HEK293 (cell line): ENCODE measurements around the gene TOPORS.
A peak's percentile ranks its signal among the peaks of the same experiment; 100 is the strongest.

Source experiments
- CTCF ChIA-PET: fragments of 350-600 bp; formaldehyde crosslinking; extraction: SDS; loops from one replicate; lab custom pipeline; 2021; ENCODE audit warnings: antibody characterized with exemption; lab: Yijun Ruan, JAX
- POLR2A ChIA-PET: fragments of 300-600 bp; formaldehyde crosslinking; extraction: SDS; loops from one replicate; lab custom pipeline; 2020; ENCODE audit warnings: antibody characterized with exemption, inconsistent platforms; lab: Yijun Ruan, JAX
- H3K27ac ChIP-seq: fragments of 200-500 bp; sonication (Bioruptor generic); 2 replicates; pipeline ENCODE4 v1.5.1; 2014; ENCODE audit warnings: low read depth, low read length, control low read depth, inconsistent platforms; ENCODE audit errors: extremely low read depth
- H3K36me3 ChIP-seq, 2 experiments: fragments of 200-500 bp in 1 of 2; sonication (Bioruptor generic) in 1 of 2; 1 replicate in 1 of 2; 2 replicates in 1 of 2; pipeline ENCODE4 v1.5.1; 2014 to 2017; ENCODE audit warnings: inconsistent platforms in 2 of 2, low read length in 2 of 2; ENCODE audit not compliant: control insufficient read depth in 2 of 2, insufficient read depth in 1 of 2
- H3K4me1 ChIP-seq: fragments of 200-500 bp; sonication (Bioruptor generic); 2 replicates; pipeline ENCODE4 v1.5.1; 2014; ENCODE audit warnings: mild to moderate bottlenecking, low read length, inconsistent platforms; ENCODE audit not compliant: control insufficient read depth, insufficient read depth
- H3K4me3 ChIP-seq: 2 replicates; pipeline ENCODE4 v1.5.1; 2011; ENCODE audit warnings: low read depth, mild to moderate bottlenecking, control low read depth, low read length, moderate library complexity
- H3K9me3 ChIP-seq: fragments of 200-500 bp; sonication (Bioruptor generic); 2 replicates; pipeline ENCODE4 v1.5.1; 2014; ENCODE audit warnings: low read depth, low read length, inconsistent platforms; ENCODE audit not compliant: control insufficient read depth, insufficient read depth
- GLI2 ChIP-seq: fragments of 450-650 bp; formaldehyde crosslinking; IDR thresholded peaks from 2 replicates; pipeline ENCODE4; 2017; ENCODE audit warnings: missing biosample characterization, missing genetic modification characterization, low read depth, borderline replicate concordance
- GLIS1 ChIP-seq: fragments of 450-650 bp; formaldehyde crosslinking; IDR thresholded peaks from 2 replicates; pipeline ENCODE4 v1.5.1; 2016; ENCODE audit warnings: missing biosample characterization, missing genetic modification characterization
- SETDB1 ChIP-seq: IDR thresholded peaks from one replicate; pipeline ENCODE4 v1.6.1; 2017; ENCODE audit warnings: mild to moderate bottlenecking, low read length, moderate library complexity, mixed read lengths; ENCODE audit not compliant: insufficient read length
- TCF7L2 ChIP-seq: IDR thresholded peaks from 2 replicates; pipeline ENCODE4 v1.6.1; 2011; ENCODE audit warnings: low read depth, mild to moderate bottlenecking, inconsistent platforms, low read length, moderate library complexity, borderline replicate concordance
- TRIM28 ChIP-seq: IDR thresholded peaks from 2 replicates; pipeline ENCODE4 v1.6.1; 2011; ENCODE audit warnings: low read length, control low read depth, borderline replicate concordance
- ZBTB10 ChIP-seq: fragments of 450-650 bp; formaldehyde crosslinking; IDR thresholded peaks from 2 replicates; pipeline ENCODE4 v1.5.1; 2016; ENCODE audit warnings: missing biosample characterization, missing genetic modification characterization
- ZBTB21 ChIP-seq: fragments of 450-650 bp; formaldehyde crosslinking; IDR thresholded peaks from 2 replicates; pipeline ENCODE4 v1.5.1; 2017; ENCODE audit warnings: missing biosample characterization, missing genetic modification characterization
- ZBTB48 ChIP-seq: fragments of 450-650 bp; formaldehyde crosslinking; IDR thresholded peaks from 2 replicates; pipeline ENCODE4 v1.5.1; 2016; ENCODE audit warnings: missing biosample characterization, missing genetic modification characterization
- ZNF114 ChIP-seq: fragments of 450-650 bp; formaldehyde crosslinking; IDR thresholded peaks from 2 replicates; pipeline ENCODE4 v1.5.0; 2017; ENCODE audit warnings: missing biosample characterization, missing genetic modification characterization
- ZNF239 ChIP-seq: fragments of 450-650 bp; formaldehyde crosslinking; IDR thresholded peaks from 2 replicates; pipeline ENCODE4 v1.5.1; 2016; ENCODE audit warnings: missing biosample characterization, missing genetic modification characterization
- ZNF416 ChIP-seq: fragments of 450-650 bp; formaldehyde crosslinking; IDR thresholded peaks from 2 replicates; pipeline ENCODE4 v1.5.1; 2016; ENCODE audit warnings: missing biosample characterization, missing genetic modification characterization
- ZNF423 ChIP-seq: fragments of 450-650 bp; formaldehyde crosslinking; IDR thresholded peaks from 2 replicates; pipeline ENCODE4 v1.5.1; 2016; ENCODE audit warnings: missing biosample characterization, missing genetic modification characterization
- ZNF529 ChIP-seq: fragments of 450-650 bp; formaldehyde crosslinking; IDR thresholded peaks from 2 replicates; pipeline ENCODE4 v1.5.1; 2017; ENCODE audit warnings: missing genetic modification characterization, missing biosample characterization; ENCODE audit not compliant: insufficient replicate concordance
- ZNF530 ChIP-seq: fragments of 450-650 bp; formaldehyde crosslinking; IDR thresholded peaks from 2 replicates; pipeline ENCODE4 v1.5.1; 2016; ENCODE audit warnings: low read depth, missing biosample characterization, missing genetic modification characterization
- ZNF555 ChIP-seq: fragments of 450-650 bp; formaldehyde crosslinking; conservative IDR thresholded peaks from 2 replicates; pipeline ENCODE4 v1.5.1; 2017; ENCODE audit warnings: missing biosample characterization, mild to moderate bottlenecking, missing genetic modification characterization, inconsistent platforms
- ZNF596 ChIP-seq: fragments of 450-650 bp; IDR thresholded peaks from 2 replicates; pipeline ENCODE4 v1.5.0; 2018; ENCODE audit warnings: missing biosample characterization, mild to moderate bottlenecking, missing genetic modification characterization, moderate library complexity
- ZNF654 ChIP-seq: fragments of 450-650 bp; formaldehyde crosslinking; IDR thresholded peaks from 2 replicates; pipeline ENCODE4 v1.5.1; 2016; ENCODE audit warnings: low read depth, missing biosample characterization, missing genetic modification characterization
- ZSCAN30 ChIP-seq: fragments of 450-650 bp; IDR thresholded peaks from 2 replicates; pipeline ENCODE4 v1.5.1; 2018; ENCODE audit warnings: missing biosample characterization, mild to moderate bottlenecking, missing genetic modification characterization, moderate library complexity
- ZSCAN4 ChIP-seq: fragments of 450-650 bp; formaldehyde crosslinking; IDR thresholded peaks from 2 replicates; pipeline ENCODE4 v1.5.1; 2017; ENCODE audit warnings: missing biosample characterization, missing genetic modification characterization
- TF ChIP-seq, protein P1 (sequence below): fragments of 450-650 bp; formaldehyde crosslinking; IDR thresholded peaks from 2 replicates; pipeline ENCODE4 v1.5.1; 2017; ENCODE audit warnings: missing biosample characterization, missing genetic modification characterization

Gene TOPORS

DNA sequence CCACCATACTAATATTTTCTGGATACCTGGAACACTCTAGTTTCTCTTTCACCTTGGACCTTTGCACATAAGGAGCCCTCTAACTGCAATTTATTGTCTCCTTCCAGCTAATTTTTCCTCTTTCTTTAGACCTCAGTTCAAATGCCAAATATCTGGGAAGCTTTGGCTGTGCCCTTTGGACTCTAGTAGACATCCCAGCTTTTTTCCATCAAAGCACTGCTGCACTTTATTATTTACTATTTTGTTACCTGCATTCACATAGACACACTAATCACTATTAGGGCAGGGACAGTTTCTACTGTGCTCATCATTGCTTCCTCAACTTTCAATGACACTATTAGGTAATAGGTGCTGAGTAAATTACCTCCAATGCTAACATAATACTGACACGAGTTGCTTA lies 28.5 kb downstream of the TOPORS start:
- no peaks in the 10 kb centered on the region for H3K9me3 ChIP-seq
- CTCF ChIA-PET, result interaction anchor here (9.6 kb wide), 1 partner anchor 146 kb away, joined by 130 read pairs; no protein-coding TSS in a partner anchor
- H3K36me3 ChIP-seq, result no peaks in the 10 kb centered on the region
- H3K4me3 ChIP-seq, result no peak overlapping the region
- peaks cover 4% of the 10 kb centered on the region; the same call in 1 of the 2 replicates for H3K4me1 ChIP-seq
- no peak overlapping the region for H3K27ac ChIP-seq
- POLR2A ChIA-PET, result no interaction called here
- TF ChIP-seq ZBTB21, result no peak
- no peak for TF ChIP-seq TCF7L2
- no peak for TF ChIP-seq ZSCAN4 (tag by site-specific recombination)
- no peak for TF ChIP-seq GLIS1
- TF ChIP-seq ZNF423 (tag by site-specific recombination), result no peak
- TF ChIP-seq ZNF529 (tag by site-specific recombination), result no peak
- no peak for TF ChIP-seq ZNF654
- no peak for TF ChIP-seq ZNF114
- TF ChIP-seq ZSCAN30, result no peak
- no peak for TF ChIP-seq ZNF596 (tag by site-specific recombination)

GRCh38 chr9:32518276-32518675 lies 34.1 kb downstream of the TOPORS start:
- Histone ChIP-seq H3K9me3 (no peaks in the 10 kb centered on the region), H3K4me1 (no peaks in the 10 kb centered on the region), H3K4me3 (no peak overlapping the region), H3K27ac (no peak overlapping the region), H3K36me3 (no peaks in the 10 kb centered on the region)
- TF ChIP-seq, protein P1, sequence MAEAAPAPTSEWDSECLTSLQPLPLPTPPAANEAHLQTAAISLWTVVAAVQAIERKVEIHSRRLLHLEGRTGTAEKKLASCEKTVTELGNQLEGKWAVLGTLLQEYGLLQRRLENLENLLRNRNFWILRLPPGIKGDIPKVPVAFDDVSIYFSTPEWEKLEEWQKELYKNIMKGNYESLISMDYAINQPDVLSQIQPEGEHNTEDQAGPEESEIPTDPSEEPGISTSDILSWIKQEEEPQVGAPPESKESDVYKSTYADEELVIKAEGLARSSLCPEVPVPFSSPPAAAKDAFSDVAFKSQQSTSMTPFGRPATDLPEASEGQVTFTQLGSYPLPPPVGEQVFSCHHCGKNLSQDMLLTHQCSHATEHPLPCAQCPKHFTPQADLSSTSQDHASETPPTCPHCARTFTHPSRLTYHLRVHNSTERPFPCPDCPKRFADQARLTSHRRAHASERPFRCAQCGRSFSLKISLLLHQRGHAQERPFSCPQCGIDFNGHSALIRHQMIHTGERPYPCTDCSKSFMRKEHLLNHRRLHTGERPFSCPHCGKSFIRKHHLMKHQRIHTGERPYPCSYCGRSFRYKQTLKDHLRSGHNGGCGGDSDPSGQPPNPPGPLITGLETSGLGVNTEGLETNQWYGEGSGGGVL, result no peak
- TF ChIP-seq SETDB1 (peak; percentile 97), TRIM28 (peak; percentile 77; the same call in 1 of the 2 replicates), ZNF555 (tag by site-specific recombination) (no peak)
- CTCF ChIA-PET, result no interaction called here
- POLR2A ChIA-PET, result no interaction called here

GRCh38 chr9:32516241-32516640 lies 36.1 kb downstream of the TOPORS start:
- H3K36me3 ChIP-seq, result no peaks in the 10 kb centered on the region
- TF ChIP-seq ZNF416 (no peak), ZBTB10 (tag by site-specific recombination) (no peak), GLI2 (tag by site-specific recombination) (no peak), ZBTB48 (tag by site-specific recombination) (no peak), ZNF530 (no peak), ZNF239 (tag by site-specific recombination) (no peak)
- no peaks in the 10 kb centered on the region for H3K9me3 ChIP-seq
- ChIA-PET CTCF (interaction anchor here (0.6 kb wide), 1 partner anchor 46 kb away, joined by 3 read pairs; no protein-coding TSS in a partner anchor), POLR2A (no interaction called here)
- no peak overlapping the region for H3K27ac ChIP-seq
- H3K4me3 ChIP-seq, result no peak overlapping the region
- no peaks in the 10 kb centered on the region for H3K4me1 ChIP-seq
